B cell (primary cell): Measurements from ENCODE around the gene ENO1. TPM values are rescaled to one million over a fixed set of nuclear protein-coding genes. Genes with fewer than 3 reads are reported as not detected.
"Not testable (repeated sequence)": the region's sequence is repeated elsewhere in the genome, so short reads cannot be mapped to it uniquely, and the experiment has no call there.

Source experiments
- ATAC-seq: fragments of 200-7000 bp; cut with Tn5 transposase; one replicate; pipeline ENCODE4 v1.10.0; 2021; ENCODE audit warnings: low read depth, mild to moderate bottlenecking, moderate number of reproducible peaks, moderate library complexity
- CTCF ChIA-PET: fragments of 350-600 bp; sonication (Branson Sonifier 250); formaldehyde crosslinking; loops from one replicate; lab custom pipeline; 2021; ENCODE audit warnings: antibody characterized with exemption, inconsistent platforms; lab: Charles Lee
- POLR2A ChIA-PET: fragments of 350-600 bp; sonication (Branson Sonifier 250); formaldehyde crosslinking; loops from one replicate; lab custom pipeline; 2021; ENCODE audit warnings: antibody characterized with exemption; lab: Charles Lee
- DNase-seq: peaks from one replicate; pipeline ENCODE4 v3.0.0; 2013
- H2AFZ ChIP-seq: 2 replicates; pipeline ENCODE4 v1.6.1; 2012; ENCODE audit warnings: mild to moderate bottlenecking, low read depth, low read length; ENCODE audit not compliant: insufficient read depth, poor library complexity, severe bottlenecking
- H3K27ac ChIP-seq, 2 donors: 1 replicate in 1 of 2; 2 replicates in 1 of 2; pipeline ENCODE4 v1.5.1; 2012 to 2013; ENCODE audit warnings: low read length in 2 of 2, mild to moderate bottlenecking in 2 of 2, moderate library complexity in 1 of 2
- H3K27me3 ChIP-seq, 4 experiments: fragments of 200-600 bp in 1 of 4; sonication (generic) in 1 of 4; replicated peaks in 1 of 4; 1 replicate in 2 of 4; 2 replicates in 2 of 4; pipeline versions ENCODE4 v1.6.1 to v1.7.0; 2013 to 2016; ENCODE audit warnings: low read length in 3 of 4, mild to moderate bottlenecking in 2 of 4, mixed read lengths in 1 of 4, moderate library complexity in 1 of 4; ENCODE audit not compliant: insufficient read depth in 4 of 4, control insufficient read depth in 3 of 4; ENCODE audit errors: control extremely low read depth in 1 of 4
- H3K36me3 ChIP-seq, 2 experiments: replicated peaks in 1 of 2; 1 replicate in 1 of 2; 2 replicates in 1 of 2; pipeline versions ENCODE4 v1.6.1 to v1.7.1; 2013; ENCODE audit warnings: low read length in 1 of 2; ENCODE audit not compliant: insufficient read depth in 2 of 2, control insufficient read depth in 1 of 2; ENCODE audit errors: control extremely low read depth in 1 of 2, extremely low read depth in 1 of 2
- H3K4me1 ChIP-seq, 2 donors: fragments of 200-600 bp in 1 of 2; sonication (generic) in 1 of 2; 1 replicate in 1 of 2; 2 replicates in 1 of 2; pipeline versions ENCODE4 v1.5.1 to v1.6.1; 2013 to 2017; ENCODE audit warnings: low read length in 2 of 2; ENCODE audit not compliant: control insufficient read depth in 2 of 2, insufficient read depth in 2 of 2
- H3K4me2 ChIP-seq: replicated peaks from 2 replicates; pipeline ENCODE3; 2012; ENCODE audit warnings: mild to moderate bottlenecking, low read depth, low read length; ENCODE audit not compliant: poor library complexity, severe bottlenecking
- H3K4me3 ChIP-seq, 5 experiments: fragments of 200-600 bp in 1 of 5; sonication (generic) in 1 of 5; 1 replicate in 3 of 5; 2 replicates in 2 of 5; pipeline versions ENCODE4 v1.5.1 to v1.7.0; 2011 to 2016; ENCODE audit warnings: low read length in 4 of 5, mild to moderate bottlenecking in 4 of 5, low read depth in 2 of 5, control low read depth in 1 of 5, moderate library complexity in 1 of 5; ENCODE audit not compliant: insufficient read depth in 1 of 5; ENCODE audit errors: control extremely low read depth in 1 of 5, extremely low read depth in 1 of 5
- H3K79me2 ChIP-seq: fragments of 200-600 bp; sonication (generic); one replicate; pipeline ENCODE4 v1.6.0; 2016; ENCODE audit warnings: low read length; ENCODE audit not compliant: control insufficient read depth, insufficient read depth
- H3K9ac ChIP-seq: fragments of 200-600 bp; sonication (generic); 2 replicates; pipeline ENCODE4 v1.6.1; 2017; ENCODE audit warnings: mild to moderate bottlenecking, low read length, moderate library complexity
- H3K9me3 ChIP-seq, 3 donors: one replicate each; pipeline versions ENCODE4 v1.6.1 to v1.7.1; 2013; ENCODE audit warnings: low read length in 2 of 3; ENCODE audit not compliant: control insufficient read depth in 2 of 3, insufficient read depth in 1 of 3; ENCODE audit errors: control extremely low read depth in 1 of 3
- H4K20me1 ChIP-seq: 2 replicates; pipeline ENCODE4 v1.6.0; 2012; ENCODE audit warnings: mild to moderate bottlenecking, low read length; ENCODE audit not compliant: insufficient read depth, control insufficient read depth, poor library complexity, severe bottlenecking
- H3K27ac Mint-ChIP-seq: one replicate; pipeline ENCODE4 v1.8.0; 2021; ENCODE audit warnings: mixed read lengths
- H3K27me3 Mint-ChIP-seq: one replicate; pipeline ENCODE4 v1.8.0; 2021; ENCODE audit warnings: mixed read lengths
- H3K4me1 Mint-ChIP-seq: one replicate; pipeline ENCODE4 v1.8.0; 2021; ENCODE audit warnings: mixed read lengths
- H3K4me3 Mint-ChIP-seq: one replicate; pipeline ENCODE4 v1.8.0; 2021; ENCODE audit warnings: mixed read lengths
- H3K9me3 Mint-ChIP-seq: one replicate; pipeline ENCODE4 v1.8.0; 2022; ENCODE audit warnings: mixed read lengths; ENCODE audit not compliant: insufficient read depth
- CTCF ChIP-seq: fragments of 200-600 bp; IDR thresholded peaks from one replicate; pipeline ENCODE4 v1.8.0; 2022; ENCODE audit warnings: antibody characterized with exemption, mild to moderate bottlenecking
- EZH2 ChIP-seq: IDR thresholded peaks from 2 replicates; pipeline ENCODE4 v1.6.1; 2012; ENCODE audit warnings: borderline replicate concordance, low read depth, mild to moderate bottlenecking, moderate library complexity, low read length; ENCODE audit not compliant: insufficient read depth, poor library complexity, severe bottlenecking
- WGBS: methylation state at CpG from one replicate; pipeline ENCODE4 v1.1.5; 2013; ENCODE audit warnings: missing lambda C conversion rate; ENCODE audit not compliant: insufficient coverage; 5-methylcytosine and 5-hydroxymethylcytosine counted together
- intact Hi-C: fragments of 100-400 bp; cut with micrococcal nuclease; formaldehyde crosslinking; loops from one replicate; pipeline ENCODE4 v1.10.0; 2022
- polyA plus RNA-seq: library from polyadenylated mRNA; depleted of rRNA; stranded (reverse); fragments of >200 nt; gene quantifications from 2 replicates; pipeline ENCODE4 v1.2.3, GENCODE V29; 2012
- total RNA-seq, 2 donors: library from RNA; stranded (reverse); fragments of 120-200 nt in 1 of 2; gene quantifications; 1 replicate in 1 of 2; 2 replicates in 1 of 2; pipeline versions ENCODE4 v1.2.3 to v1.2.4, GENCODE V29; 2013 to 2022

The ENO1 gene
- total and polyA plus RNA-seq, 2 donors (not counting 1 experiment from before 2014, with no cell fraction given): 193 to 237 TPM

- no peaks in the 10 kb centered on the region for H3K4me1 ChIP-seq
- POLR2A ChIA-PET: no interaction called here
- ATAC-seq: no peak
- no peaks in the 10 kb centered on the region for H3K9me3 Mint-ChIP-seq
- H3K4me3 Mint-ChIP-seq: no peak overlapping the region
- H3K27ac Mint-ChIP-seq: no peak overlapping the region
- no peaks in the 10 kb centered on the region for H4K20me1 ChIP-seq
- peaks cover 0 to 7% (median 2%) of the 10 kb centered on the region in 3 donors for H3K9me3 ChIP-seq
- no peaks in the 10 kb centered on the region for H3K27me3 ChIP-seq
- no peak overlapping the region for H2AFZ ChIP-seq
- no peaks in the 10 kb centered on the region for H3K79me2 ChIP-seq
- no peaks in the 10 kb centered on the region for H3K36me3 ChIP-seq
- H3K9ac ChIP-seq: no peak overlapping the region
- H3K27me3 Mint-ChIP-seq: no peaks in the 10 kb centered on the region
- no peak overlapping the region for H3K27ac ChIP-seq
- DNase-seq: no peak
- no peak overlapping the region for H3K4me2 ChIP-seq
- intact Hi-C loops: no loop called here
- no peak overlapping the region for H3K4me3 ChIP-seq
- WGBS: 100% methylated on average over 1 of the region's 5 CpGs
- no peaks in the 10 kb centered on the region for H3K4me1 Mint-ChIP-seq
- CTCF ChIA-PET: no interaction called here
- no peak for TF ChIP-seq EZH2
- TF ChIP-seq CTCF: no peak
Observed at GRCh38 chr1:8902765-8903164, 24.3 kb upstream of the ENO1 start.

- H2AFZ ChIP-seq, H3K4me1 Mint-ChIP-seq, POLR2A ChIA-PET, H3K27me3 ChIP-seq, H3K9me3 ChIP-seq, H3K4me1 ChIP-seq, ATAC-seq, H3K4me3 Mint-ChIP-seq, H3K36me3 ChIP-seq, H3K27ac ChIP-seq, H3K4me3 ChIP-seq, H3K9me3 Mint-ChIP-seq, H3K27me3 Mint-ChIP-seq, intact Hi-C loops, H3K4me2 ChIP-seq, H3K27ac Mint-ChIP-seq, DNase-seq, H4K20me1 ChIP-seq, H3K9ac ChIP-seq, H3K79me2 ChIP-seq: not testable (repeated sequence)
- 100% methylated on average over 4 of the region's 4 CpGs for WGBS
- CTCF ChIA-PET: interaction anchor here (1.0 kb wide), 1 partner anchor 42 kb away, joined by 3 read pairs; no protein-coding TSS in a partner anchor
Observed at GRCh38 chr1:8900684-8901083, 22.2 kb upstream of the ENO1 start.
